ENCODE data around the gene PKN3. TPM values are rescaled to one million over a fixed set of nuclear protein-coding genes. Genes with fewer than 3 reads are reported as not detected.

PKN3 gene
- total and polyA plus RNA-seq, 2 of the 13 experiments (the other 11 are each of a cell fraction or from before 2014, with no cell fraction given): 10.5 to 13.2 TPM

GRCh38 chr9:128685636-128686489 lies 16.4 kb upstream of the PKN3 start (continued):
- TF ChIP-seq PAXIP1 (CRISPR knock-in tag; conservative IDR thresholded peaks at IDR 0.05) (peak; percentile 44; the same call in 1 of the 2 replicates), ZNF18 (CRISPR knock-in tag; IDR thresholded peaks at IDR 0.05; ENCODE audit: insufficient replicate concordance) (peak; percentile 44), MEIS1 (CRISPR knock-in tag; IDR thresholded peaks at IDR 0.05; ENCODE audit: borderline replicate concordance) (no peak)

DNA sequence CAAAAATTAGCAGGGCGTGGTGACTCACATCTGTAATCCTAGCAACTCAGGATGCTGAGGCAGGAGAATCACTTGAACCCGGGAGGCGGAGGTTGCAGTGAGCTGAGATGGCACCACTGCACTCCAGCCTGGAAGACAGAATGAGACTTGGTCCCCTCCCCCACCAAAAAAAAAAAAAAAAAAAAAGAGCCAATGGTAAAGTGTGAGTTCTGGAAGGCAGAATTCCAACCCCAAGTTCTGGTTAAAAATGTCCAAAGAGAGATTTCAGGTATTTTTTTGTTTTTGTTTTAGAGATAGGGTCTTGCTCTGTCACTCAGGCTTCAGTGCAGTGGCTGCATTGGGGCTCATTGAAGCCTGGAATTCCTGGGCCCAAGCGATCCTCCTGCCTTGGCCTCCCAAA lies 14.8 kb upstream of the PKN3 start:
- H3K27ac ChIP-seq (ENCODE audit: extremely low read length, insufficient read depth, low read length): no peak overlapping the region
- H3K79me2 ChIP-seq (ENCODE audit: insufficient read depth, low read length): peaks cover 31% of the 10 kb centered on the region
- ATAC-seq: no peak
- H2AFZ ChIP-seq (ENCODE audit: low read length): no peak overlapping the region
- H3K9me3 ChIP-seq (ENCODE audit: low read length): no peaks in the 10 kb centered on the region
- CTCF ChIA-PET (ENCODE audit: low intra/inter-chr PET ratio, low total read pairs): no interaction called here
- BruUV-seq (replicated peaks): no TSS peak
- peaks cover 2 to 14% of the 10 kb centered on the region in 2 experiments; a peak in 4 of 5 replicates for H3K36me3 ChIP-seq (replicated peaks in 1 of 2; ENCODE audit: control insufficient read depth in 1 of 2, insufficient read depth in 2 of 2, low read length in 2 of 2)
- H4K20me1 ChIP-seq (ENCODE audit: insufficient read depth, low read length): peaks cover 19% of the 10 kb centered on the region
- no peak overlapping the region for H3K4me3 ChIP-seq (replicated peaks in 1 of 3; ENCODE audit: insufficient read depth in 1 of 3, low read depth in 2 of 3, low read length in 3 of 3)
- 92% methylated on average over 4 of the region's 4 CpGs for whole genome bisulfite sequencing (ENCODE audit: low lambda C conversion rate)
- no peak overlapping the region for H3K9ac ChIP-seq (ENCODE audit: insufficient read depth, low read depth, low read length)
- H3K4me2 ChIP-seq (ENCODE audit: low read depth, low read length): peak overlapping the region; percentile 99
- peaks cover 69% of the 10 kb centered on the region for H3K4me1 ChIP-seq (ENCODE audit: insufficient read depth, low read length)
- in situ Hi-C loops (cut with HindIII; ENCODE audit: extremely low pct_ligation_motif_present, low pct_unique_long_range_greater_than_20kb): no loop called here
- POLR2A ChIA-PET: interaction anchor here (1.5 to 5.0 kb wide), 3 partner anchors 31 to 51 kb away, joined by 3 to 33 read pairs (median 4); partner anchors contain the start of genes DYNC2I2 and ZDHHC12
- no peak for FAIRE-seq
- no peaks in the 10 kb centered on the region; a peak in 1 of 5 replicates for H3K27me3 ChIP-seq (ENCODE audit: control insufficient read depth in 1 of 2, insufficient read depth in 2 of 2, low read length in 2 of 2)
- no peak for DNase-seq (ENCODE audit: low spot score)
- intact Hi-C loops (cut with micrococcal nuclease; ENCODE audit: unreplicated experiment): loop anchor here (5.0 kb wide), 1 partner anchor 50 kb away; no protein-coding TSS in a partner anchor
- TF ChIP-seq, protein P1, sequence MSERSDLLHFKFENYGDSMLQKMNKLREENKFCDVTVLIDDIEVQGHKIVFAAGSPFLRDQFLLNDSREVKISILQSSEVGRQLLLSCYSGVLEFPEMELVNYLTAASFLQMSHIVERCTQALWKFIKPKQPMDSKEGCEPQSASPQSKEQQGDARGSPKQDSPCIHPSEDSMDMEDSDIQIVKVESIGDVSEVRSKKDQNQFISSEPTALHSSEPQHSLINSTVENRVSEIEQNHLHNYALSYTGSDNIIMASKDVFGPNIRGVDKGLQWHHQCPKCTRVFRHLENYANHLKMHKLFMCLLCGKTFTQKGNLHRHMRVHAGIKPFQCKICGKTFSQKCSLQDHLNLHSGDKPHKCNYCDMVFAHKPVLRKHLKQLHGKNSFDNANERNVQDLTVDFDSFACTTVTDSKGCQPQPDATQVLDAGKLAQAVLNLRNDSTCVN (CRISPR knock-in tag; IDR thresholded peaks at IDR 0.05; ENCODE audit: borderline replicate concordance): no peak
- TF ChIP-seq, protein P2, sequence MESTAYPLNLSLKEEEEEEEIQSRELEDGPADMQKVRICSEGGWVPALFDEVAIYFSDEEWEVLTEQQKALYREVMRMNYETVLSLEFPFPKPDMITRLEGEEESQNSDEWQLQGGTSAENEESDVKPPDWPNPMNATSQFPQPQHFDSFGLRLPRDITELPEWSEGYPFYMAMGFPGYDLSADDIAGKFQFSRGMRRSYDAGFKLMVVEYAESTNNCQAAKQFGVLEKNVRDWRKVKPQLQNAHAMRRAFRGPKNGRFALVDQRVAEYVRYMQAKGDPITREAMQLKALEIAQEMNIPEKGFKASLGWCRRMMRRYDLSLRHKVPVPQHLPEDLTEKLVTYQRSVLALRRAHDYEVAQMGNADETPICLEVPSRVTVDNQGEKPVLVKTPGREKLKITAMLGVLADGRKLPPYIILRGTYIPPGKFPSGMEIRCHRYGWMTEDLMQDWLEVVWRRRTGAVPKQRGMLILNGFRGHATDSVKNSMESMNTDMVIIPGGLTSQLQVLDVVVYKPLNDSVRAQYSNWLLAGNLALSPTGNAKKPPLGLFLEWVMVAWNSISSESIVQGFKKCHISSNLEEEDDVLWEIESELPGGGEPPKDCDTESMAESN (CRISPR knock-in tag; conservative IDR thresholded peaks at IDR 0.05): no peak
- TF ChIP-seq NKX3-1 (CRISPR knock-in tag; IDR thresholded peaks at IDR 0.05) (no peak), ZNF143 (CRISPR knock-in tag; IDR thresholded peaks at IDR 0.05) (no peak), HOXD1 (CRISPR knock-in tag; IDR thresholded peaks at IDR 0.05) (no peak), ZNF577 (CRISPR knock-in tag; IDR thresholded peaks at IDR 0.05; ENCODE audit: borderline replicate concordance, low read depth) (no peak), HMG20A (CRISPR knock-in tag; IDR thresholded peaks at IDR 0.05; ENCODE audit: borderline replicate concordance) (no peak), PHB2 (IDR thresholded peaks at IDR 0.05; ENCODE audit: partially characterized antibody) (no peak), ZNF329 (CRISPR knock-in tag; IDR thresholded peaks at IDR 0.05; ENCODE audit: low read depth) (no peak), ZNF720 (CRISPR knock-in tag; IDR thresholded peaks at IDR 0.05) (no peak)
